SU-DHL-6 (cell line): Measurements from ENCODE around the gene HRAS.

Experiments used
- H2AFZ ChIP-seq: fragments of 200-600 bp; sonication (generic); 2 replicates; pipeline ENCODE4 v1.6.1; 2014; ENCODE audit warnings: low read depth, mild to moderate bottlenecking, moderate library complexity, mixed read lengths, antibody characterized with exemption, low read length; ENCODE audit not compliant: severe bottlenecking
- H3F3A ChIP-seq: fragments of 200-600 bp; shearing (Covaris generic); 2 replicates; pipeline ENCODE4 v1.6.0; 2016; ENCODE audit warnings: antibody characterized with exemption, mild to moderate bottlenecking; ENCODE audit not compliant: insufficient read depth
- H3K27ac ChIP-seq: fragments of 200-600 bp; sonication (generic); 2 replicates; pipeline ENCODE4 v1.5.1; 2016; ENCODE audit warnings: low read depth, mild to moderate bottlenecking, low read length, moderate library complexity, mixed read lengths
- H3K27me3 ChIP-seq: fragments of 200-600 bp; sonication (generic), shearing (Covaris generic); 2 replicates; pipeline ENCODE4 v1.6.0; 2014; ENCODE audit warnings: mild to moderate bottlenecking, low read length
- H3K36me3 ChIP-seq: fragments of 200-600 bp; sonication (generic); 2 replicates; pipeline ENCODE4 v1.6.1; 2014; ENCODE audit warnings: mild to moderate bottlenecking, low read length, mixed read lengths
- H3K4me2 ChIP-seq: fragments of 300-600, 200-600 bp; shearing (Covaris generic), sonication (generic); 2 replicates; pipeline ENCODE4 v1.6.0; 2014; ENCODE audit warnings: low read length, low read depth, mild to moderate bottlenecking; ENCODE audit not compliant: poor library complexity, severe bottlenecking
- H3K4me3 ChIP-seq: fragments of 200-600 bp; sonication (generic); 2 replicates; pipeline ENCODE4 v1.5.1; 2014; ENCODE audit warnings: antibody characterized with exemption, low read length, mild to moderate bottlenecking, mixed read lengths; ENCODE audit not compliant: insufficient read depth, poor library complexity, severe bottlenecking
- H3K79me2 ChIP-seq: fragments of 200-600 bp; sonication (generic); 2 replicates; pipeline ENCODE4 v1.6.1; 2014; ENCODE audit warnings: mild to moderate bottlenecking, low read length, moderate library complexity; ENCODE audit not compliant: insufficient read depth
- H3K9ac ChIP-seq: fragments of 200-600 bp; sonication (generic); 2 replicates; pipeline ENCODE4 v1.7.0; 2014; ENCODE audit warnings: mild to moderate bottlenecking, low read length
- H3K9me2 ChIP-seq: fragments of 200-600 bp; sonication (generic); replicated peaks from 2 replicates; pipeline ENCODE4 v1.6.1; 2014; ENCODE audit warnings: low read length; ENCODE audit not compliant: insufficient read depth
- H3K9me3 ChIP-seq: fragments of 200-600 bp; sonication (generic); 2 replicates; pipeline ENCODE4 v1.6.1; 2014; ENCODE audit warnings: low read length, mixed read lengths; ENCODE audit not compliant: insufficient read depth
- H4K20me1 ChIP-seq: fragments of 200-600 bp; sonication (generic); 2 replicates; pipeline ENCODE4 v1.6.1; 2014; ENCODE audit warnings: low read depth, mild to moderate bottlenecking, antibody characterized with exemption, low read length, moderate library complexity, mixed read lengths
- EZH2phosphoT487 ChIP-seq: fragments of 200-600 bp; sonication (generic), shearing (Covaris generic); conservative IDR thresholded peaks from 2 replicates; pipeline ENCODE4 v1.6.1; 2018; ENCODE audit warnings: mild to moderate bottlenecking, antibody characterized with exemption, low read length, moderate library complexity, mixed read lengths
- TF ChIP-seq, protein P1 (sequence below): fragments of 200-600 bp; sonication (generic); IDR thresholded peaks from one replicate; pipeline ENCODE4 v1.5.1; 2017; ENCODE audit warnings: antibody characterized with exemption, mild to moderate bottlenecking, low read length, moderate library complexity; ENCODE audit not compliant: insufficient read depth, poor library complexity, severe bottlenecking

Gene HRAS

DNA sequence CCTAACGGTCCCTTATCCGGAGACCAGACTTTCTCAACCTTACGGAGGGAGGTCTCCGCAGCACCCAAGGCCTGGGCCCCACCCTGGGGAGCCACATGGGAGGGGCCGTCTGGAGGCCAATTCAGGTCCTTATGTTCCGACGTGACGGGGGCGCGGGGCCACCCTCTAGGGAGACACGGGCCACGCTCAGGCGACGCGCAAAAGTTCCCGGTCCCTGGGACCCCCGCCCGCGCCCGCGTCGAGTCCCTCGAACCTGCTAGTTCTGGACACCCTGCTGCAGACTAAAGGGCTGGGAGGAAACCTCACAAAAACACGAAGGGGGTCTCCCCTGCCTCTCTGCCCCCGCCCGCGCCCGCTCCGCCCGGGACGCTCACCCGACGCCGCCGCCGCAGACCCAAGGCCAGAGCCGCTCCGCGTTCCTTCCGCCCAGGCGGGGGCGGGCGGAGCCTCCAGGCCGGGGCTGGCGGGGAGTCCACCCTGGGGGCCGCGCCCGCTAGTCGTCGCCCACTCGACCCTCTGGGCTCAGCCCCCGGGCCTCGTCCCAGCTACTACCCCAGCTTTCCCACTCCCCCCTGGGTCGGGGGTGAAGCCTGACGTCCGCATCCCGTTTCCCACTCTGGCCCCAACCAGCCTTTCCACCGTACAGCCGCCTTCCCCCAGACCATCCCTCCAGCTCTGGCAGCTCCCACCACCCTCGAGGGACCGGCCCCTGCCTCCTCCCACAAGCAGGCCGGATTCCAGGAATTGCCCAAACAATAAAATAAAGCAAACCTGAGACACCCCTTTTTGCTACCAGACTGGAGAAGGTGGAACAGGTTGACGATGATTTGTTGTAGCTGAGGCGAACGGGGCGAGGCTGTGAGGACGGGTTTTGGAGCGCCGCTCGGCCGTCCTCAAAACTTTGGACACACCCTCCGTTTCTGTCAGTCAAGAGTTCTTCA, 31.1 kb downstream of the HRAS start:
- Histone ChIP-seq H3K36me3 (no peaks in the 10 kb centered on the region), H2AFZ (no peak overlapping the region), H3K27ac (no peak overlapping the region), H3K9me3 (no peaks in the 10 kb centered on the region), H3K9ac (0 out of 2 replicates have a peak overlapping the region, but pooled peaks have one; percentile 2), H3K9me2 (no peaks in the 10 kb centered on the region), H4K20me1 (no peaks in the 10 kb centered on the region), H3F3A (peaks cover 6% of the 10 kb centered on the region; the same call in 1 of the 2 replicates), H3K27me3 (no peaks in the 10 kb centered on the region), H3K79me2 (peaks cover 12% of the 10 kb centered on the region), H3K4me3 (no peak overlapping the region), H3K4me2 (peak overlapping the region; percentile 81)
- no peak for TF ChIP-seq EZH2phosphoT487
- TF ChIP-seq, protein P1, sequence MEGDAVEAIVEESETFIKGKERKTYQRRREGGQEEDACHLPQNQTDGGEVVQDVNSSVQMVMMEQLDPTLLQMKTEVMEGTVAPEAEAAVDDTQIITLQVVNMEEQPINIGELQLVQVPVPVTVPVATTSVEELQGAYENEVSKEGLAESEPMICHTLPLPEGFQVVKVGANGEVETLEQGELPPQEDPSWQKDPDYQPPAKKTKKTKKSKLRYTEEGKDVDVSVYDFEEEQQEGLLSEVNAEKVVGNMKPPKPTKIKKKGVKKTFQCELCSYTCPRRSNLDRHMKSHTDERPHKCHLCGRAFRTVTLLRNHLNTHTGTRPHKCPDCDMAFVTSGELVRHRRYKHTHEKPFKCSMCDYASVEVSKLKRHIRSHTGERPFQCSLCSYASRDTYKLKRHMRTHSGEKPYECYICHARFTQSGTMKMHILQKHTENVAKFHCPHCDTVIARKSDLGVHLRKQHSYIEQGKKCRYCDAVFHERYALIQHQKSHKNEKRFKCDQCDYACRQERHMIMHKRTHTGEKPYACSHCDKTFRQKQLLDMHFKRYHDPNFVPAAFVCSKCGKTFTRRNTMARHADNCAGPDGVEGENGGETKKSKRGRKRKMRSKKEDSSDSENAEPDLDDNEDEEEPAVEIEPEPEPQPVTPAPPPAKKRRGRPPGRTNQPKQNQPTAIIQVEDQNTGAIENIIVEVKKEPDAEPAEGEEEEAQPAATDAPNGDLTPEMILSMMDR = no peak

DNA sequence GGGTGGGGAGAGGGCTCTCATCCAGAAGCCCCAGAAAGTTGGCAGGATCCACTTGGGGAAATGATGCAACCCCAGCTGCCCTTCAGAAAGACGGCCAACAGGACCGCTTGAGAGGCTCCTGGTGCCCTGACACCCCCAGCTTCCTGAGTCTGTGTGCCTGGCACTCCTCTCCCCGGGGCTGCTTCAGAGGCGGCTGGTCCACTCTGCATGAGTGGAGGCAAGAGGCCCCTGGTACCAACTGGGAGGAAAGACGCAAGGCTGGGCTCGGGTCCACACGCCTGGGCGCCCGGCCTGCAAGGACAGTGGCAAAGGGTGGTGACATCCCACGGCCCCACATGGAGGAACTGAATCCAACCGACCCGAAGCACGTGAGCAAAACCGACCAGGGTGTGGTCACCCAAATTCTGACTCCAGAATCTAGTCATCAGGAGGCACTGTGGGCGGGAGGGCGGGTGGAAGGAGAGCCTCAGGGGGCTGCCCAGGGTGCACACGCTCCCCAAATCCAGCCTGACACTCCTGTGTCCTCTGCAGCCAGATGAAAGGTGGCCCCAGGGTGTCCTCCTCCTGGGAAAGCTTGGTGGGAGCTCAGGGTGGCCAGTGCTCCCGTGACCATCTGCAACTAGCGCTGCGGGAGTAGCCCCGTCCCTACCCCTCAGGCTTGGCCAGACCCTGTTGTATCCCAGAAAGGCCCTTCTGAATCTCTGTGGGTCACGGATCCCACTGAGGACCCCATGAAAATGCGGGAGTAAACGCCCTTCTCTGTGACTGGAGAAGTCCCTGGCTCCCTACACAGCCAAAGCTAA, 32.0 kb downstream of the HRAS start:
- H4K20me1 ChIP-seq = no peaks in the 10 kb centered on the region
- peaks cover 6% of the 10 kb centered on the region; the same call in 1 of the 2 replicates for H3F3A ChIP-seq
- no peaks in the 10 kb centered on the region for H3K9me2 ChIP-seq
- peaks cover 12% of the 10 kb centered on the region for H3K79me2 ChIP-seq
- H3K4me2 ChIP-seq = no peak overlapping the region
- TF ChIP-seq, protein P1 = no peak
- no peak for TF ChIP-seq EZH2phosphoT487
- H3K27ac ChIP-seq = no peak overlapping the region
- no peaks in the 10 kb centered on the region for H3K36me3 ChIP-seq
- no peaks in the 10 kb centered on the region for H3K9me3 ChIP-seq
- H2AFZ ChIP-seq = no peak overlapping the region
- no peaks in the 10 kb centered on the region for H3K27me3 ChIP-seq
- H3K4me3 ChIP-seq = no peak overlapping the region
- H3K9ac ChIP-seq = no peak overlapping the region

DNA sequence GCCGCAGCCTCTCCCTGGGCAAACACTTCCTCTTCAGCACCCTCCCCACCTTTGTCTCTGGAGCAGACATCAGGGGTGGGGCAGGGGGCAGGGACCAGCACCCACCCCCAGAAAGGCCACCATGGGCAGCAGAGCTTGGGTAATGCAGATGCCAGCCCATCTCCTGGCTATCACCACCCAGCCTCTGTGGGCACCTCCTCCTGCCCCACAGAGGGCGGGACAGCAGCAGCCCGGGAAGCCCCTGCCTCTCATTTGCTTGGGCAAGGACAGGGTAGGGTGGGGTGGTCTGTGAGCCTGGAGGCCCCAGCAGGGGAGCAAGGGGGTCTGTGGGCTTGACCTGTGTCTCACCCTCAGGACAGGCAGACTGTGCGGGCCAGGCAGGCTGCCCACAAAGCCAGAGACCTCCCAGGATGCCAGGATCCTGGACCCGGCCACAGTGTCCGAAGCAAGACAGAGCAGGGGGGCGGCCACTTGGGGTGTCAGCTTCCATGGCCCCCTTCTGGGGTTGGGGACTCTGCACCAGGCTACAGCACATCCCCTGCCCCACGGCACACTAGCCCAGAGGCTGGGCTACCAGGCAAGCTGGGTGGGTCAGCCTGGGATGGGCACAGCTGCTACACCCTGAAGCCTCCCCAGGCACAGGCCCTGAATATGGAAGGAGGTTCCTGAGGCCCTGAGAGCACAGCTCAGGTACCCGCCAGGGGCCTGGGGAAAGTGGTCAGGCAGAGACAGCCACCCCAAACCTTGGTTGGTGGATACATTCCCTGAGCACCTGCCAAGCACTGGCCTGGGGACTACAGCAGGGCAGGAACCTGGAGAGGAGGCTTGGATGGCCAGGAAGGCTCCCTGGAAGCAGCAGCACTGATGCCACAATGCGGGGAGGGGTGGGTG, 32.8 kb downstream of the HRAS start:
- Histone ChIP-seq H3K79me2 (peaks cover 12% of the 10 kb centered on the region), H3K9ac (no peak overlapping the region), H3K9me3 (no peaks in the 10 kb centered on the region), H3K4me2 (no peak overlapping the region), H3K4me3 (no peak overlapping the region), H3K27ac (no peak overlapping the region), H4K20me1 (no peaks in the 10 kb centered on the region), H3K9me2 (no peaks in the 10 kb centered on the region), H3F3A (peaks cover 6% of the 10 kb centered on the region; the same call in 1 of the 2 replicates), H3K27me3 (no peaks in the 10 kb centered on the region), H2AFZ (no peak overlapping the region), H3K36me3 (no peaks in the 10 kb centered on the region)
- TF ChIP-seq, protein P1 = no peak
- no peak for TF ChIP-seq EZH2phosphoT487
